ENCODE measurements around the gene RPS19.

- TF ChIP-seq EP300 (IDR thresholded peaks at IDR 0.05; ENCODE audit: low read depth) (no peak), POLR2A (IDR thresholded peaks at IDR 0.05) (no peak)
Observed at GRCh38 chr19:41903193-41903953, 43.3 kb downstream of the RPS19 start.
